Measurements from ENCODE around the gene CARD18. TPM values are rescaled to one million over a fixed set of nuclear protein-coding genes. Genes with fewer than 3 reads are reported as not detected.
A peak's percentile ranks its signal among the peaks of the same experiment; 100 is the strongest.
"Not testable (repeated sequence)": the region's sequence is repeated elsewhere in the genome, so short reads cannot be mapped to it uniquely, and the experiment has no call there.

Gene CARD18
- total RNA-seq, 4 donors from 2014 or later = 1.2 TPM; not detected in 3

DNA sequence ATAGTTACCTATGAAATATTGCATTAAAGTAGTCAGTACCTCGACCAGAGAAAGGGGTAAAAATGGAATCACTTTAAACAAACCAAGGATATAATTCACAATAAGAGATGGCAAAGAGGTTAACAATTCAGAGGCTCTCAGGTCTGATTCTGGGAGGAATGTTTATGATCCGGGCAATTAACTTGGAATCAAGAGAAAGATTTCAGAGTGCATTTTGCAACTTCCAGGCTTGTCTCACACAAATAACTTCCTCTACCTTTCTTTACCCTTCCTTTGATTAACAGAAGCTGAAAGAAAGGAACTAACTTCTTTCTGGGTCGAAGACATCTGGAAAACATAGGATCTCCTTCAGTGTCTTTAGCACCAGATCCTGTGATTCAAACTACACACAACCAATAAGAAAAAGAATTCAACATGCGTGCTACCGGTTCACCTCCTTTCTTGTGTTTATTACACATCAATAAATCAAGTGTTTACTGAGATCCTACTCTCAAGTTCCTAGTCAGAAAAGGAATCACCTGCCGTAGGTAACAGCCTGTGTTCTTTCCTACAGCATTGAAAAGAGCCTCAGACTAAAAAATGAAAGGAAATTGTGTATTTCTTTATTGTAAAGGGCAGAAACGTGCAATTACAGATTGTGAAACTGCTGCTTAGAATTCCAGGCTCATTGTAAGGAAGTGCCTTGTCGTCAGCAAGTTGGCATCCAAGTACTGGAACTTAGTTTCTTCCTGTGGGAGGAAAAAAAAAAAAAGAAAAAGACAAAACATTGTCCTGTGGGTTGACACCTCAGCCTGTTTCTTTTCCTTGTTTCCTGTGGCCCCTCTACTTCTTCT, 29.5 kb downstream of the CARD18 start:
- H3K27me3 ChIP-seq = no peaks in the 10 kb centered on the region
- no peaks in the 10 kb centered on the region for H3K9me3 ChIP-seq
- no peak overlapping the region for H3K4me3 ChIP-seq
- intact Hi-C loops (cut with DNase I) = no loop called here
- 26 to 28% methylated on average over 8 of the region's 8 CpGs for WGBS, 2 donors
- peak overlapping the region in 2 of 4 donors; percentile 7 to 52 for H3K27ac ChIP-seq
- H3K36me3 ChIP-seq = no peaks in the 10 kb centered on the region
- TF ChIP-seq, protein P1, sequence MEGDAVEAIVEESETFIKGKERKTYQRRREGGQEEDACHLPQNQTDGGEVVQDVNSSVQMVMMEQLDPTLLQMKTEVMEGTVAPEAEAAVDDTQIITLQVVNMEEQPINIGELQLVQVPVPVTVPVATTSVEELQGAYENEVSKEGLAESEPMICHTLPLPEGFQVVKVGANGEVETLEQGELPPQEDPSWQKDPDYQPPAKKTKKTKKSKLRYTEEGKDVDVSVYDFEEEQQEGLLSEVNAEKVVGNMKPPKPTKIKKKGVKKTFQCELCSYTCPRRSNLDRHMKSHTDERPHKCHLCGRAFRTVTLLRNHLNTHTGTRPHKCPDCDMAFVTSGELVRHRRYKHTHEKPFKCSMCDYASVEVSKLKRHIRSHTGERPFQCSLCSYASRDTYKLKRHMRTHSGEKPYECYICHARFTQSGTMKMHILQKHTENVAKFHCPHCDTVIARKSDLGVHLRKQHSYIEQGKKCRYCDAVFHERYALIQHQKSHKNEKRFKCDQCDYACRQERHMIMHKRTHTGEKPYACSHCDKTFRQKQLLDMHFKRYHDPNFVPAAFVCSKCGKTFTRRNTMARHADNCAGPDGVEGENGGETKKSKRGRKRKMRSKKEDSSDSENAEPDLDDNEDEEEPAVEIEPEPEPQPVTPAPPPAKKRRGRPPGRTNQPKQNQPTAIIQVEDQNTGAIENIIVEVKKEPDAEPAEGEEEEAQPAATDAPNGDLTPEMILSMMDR (IDR thresholded peaks at IDR 0.05) = no peak
- TF ChIP-seq POLR2A (IDR thresholded peaks at IDR 0.05) = no peak
- no peak for DNase-seq
- H3K4me1 ChIP-seq = peaks cover 0 to 12% (median 0%) of the 10 kb centered on the region in 3 donors

DNA sequence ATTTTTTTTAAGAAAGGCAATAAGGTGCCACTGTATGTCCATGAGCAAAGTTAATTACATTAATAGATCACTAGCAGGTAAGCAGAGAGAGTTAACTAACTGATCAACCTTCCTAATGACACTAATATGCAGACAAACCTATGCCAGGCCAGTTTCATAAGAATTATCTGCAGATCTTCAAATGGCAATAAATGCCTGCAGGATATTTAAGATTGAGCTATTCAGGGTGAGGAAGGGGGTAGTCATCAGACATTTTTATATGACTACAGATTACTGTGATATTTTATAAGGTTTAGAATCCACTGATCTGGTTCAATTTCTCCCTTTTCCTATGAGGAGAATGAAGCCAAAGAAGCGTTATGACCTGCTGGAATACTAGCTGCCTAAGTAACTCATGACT, 30.2 kb downstream of the CARD18 start:
- no peaks in the 10 kb centered on the region for H3K9me3 ChIP-seq
- WGBS, 2 donors = 93 to 94% methylated on average over 1 of the region's 1 CpG
- H3K4me1 ChIP-seq = peaks cover 0 to 12% (median 0%) of the 10 kb centered on the region in 3 donors
- H3K27me3 ChIP-seq = no peaks in the 10 kb centered on the region
- intact Hi-C loops (cut with DNase I) = no loop called here
- H3K36me3 ChIP-seq = no peaks in the 10 kb centered on the region
- no peak overlapping the region for H3K27ac ChIP-seq
- no peak overlapping the region for H3K4me3 ChIP-seq
- no peak for DNase-seq
- TF ChIP-seq POLR2A (IDR thresholded peaks at IDR 0.05) = no peak
- TF ChIP-seq, protein P1 (IDR thresholded peaks at IDR 0.05) = no peak

DNA sequence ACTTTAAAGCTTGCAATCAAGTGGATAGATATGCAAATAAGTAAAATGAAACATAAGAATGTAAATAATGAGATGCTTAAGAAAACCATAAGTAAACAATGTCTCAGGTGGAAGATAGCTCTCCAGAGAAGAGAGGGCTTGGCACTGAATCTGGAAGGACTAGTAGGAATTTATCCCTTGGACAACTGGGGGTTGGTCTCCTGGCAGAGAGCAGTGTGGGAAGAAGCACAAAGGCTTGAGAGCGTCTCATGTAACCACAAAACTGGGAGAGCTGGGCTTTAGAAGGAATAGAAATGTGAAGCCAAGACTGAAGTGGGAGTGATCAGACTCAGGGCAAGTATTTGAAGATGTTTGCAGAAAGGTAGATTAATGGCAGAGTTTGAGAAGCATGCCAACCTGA, 31.3 kb downstream of the CARD18 start:
- no peak for DNase-seq
- intact Hi-C loops (cut with DNase I) = no loop called here
- Histone ChIP-seq H3K36me3 (no peaks in the 10 kb centered on the region), H3K27me3 (no peaks in the 10 kb centered on the region), H3K4me1 (peaks cover 0 to 12% (median 0%) of the 10 kb centered on the region in 3 donors), H3K9me3 (no peaks in the 10 kb centered on the region), H3K27ac (no peak overlapping the region), H3K4me3 (no peak overlapping the region)
- TF ChIP-seq, protein P1 (IDR thresholded peaks at IDR 0.05) = no peak
- no peak for TF ChIP-seq POLR2A (IDR thresholded peaks at IDR 0.05)
- 50 to 70% methylated on average over 1 of the region's 1 CpG for WGBS, 2 donors

DNA sequence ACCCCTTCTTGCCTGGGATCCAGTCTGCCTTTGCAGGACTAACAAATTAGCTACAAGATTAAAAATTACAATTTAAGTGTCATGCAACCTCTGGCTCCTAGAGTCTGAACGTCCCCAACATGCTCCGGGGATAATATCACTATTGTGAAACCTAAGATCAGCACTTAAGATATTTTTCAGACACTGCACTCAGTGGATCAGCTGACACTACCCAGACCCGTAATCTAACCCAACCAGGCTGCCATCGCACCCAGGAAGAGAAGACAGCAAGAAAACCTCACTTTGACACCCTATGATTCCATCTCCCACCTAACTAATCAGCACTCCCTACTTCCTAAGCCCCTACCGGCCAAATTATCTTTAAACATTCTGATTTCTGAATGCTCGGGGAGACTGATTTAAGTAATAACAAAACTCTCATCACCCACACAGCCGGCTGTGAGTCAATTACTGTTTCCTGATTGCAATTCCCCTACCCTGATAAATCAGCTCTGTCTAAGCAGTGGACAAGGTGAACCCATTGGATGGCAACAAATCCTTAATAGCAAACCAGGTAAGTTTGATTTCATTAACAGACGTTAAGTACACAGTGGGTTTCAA, 32.2 kb downstream of the CARD18 start:
- peaks cover 0 to 12% (median 0%) of the 10 kb centered on the region in 3 donors for H3K4me1 ChIP-seq
- WGBS, 2 donors = 76 to 91% methylated on average over 7 to 8 of the region's 8 CpGs
- H3K9me3 ChIP-seq; H3K36me3 ChIP-seq; H3K27ac ChIP-seq; H3K27me3 ChIP-seq; H3K4me3 ChIP-seq; DNase-seq; intact Hi-C loops (cut with DNase I): not testable (repeated sequence)

DNA sequence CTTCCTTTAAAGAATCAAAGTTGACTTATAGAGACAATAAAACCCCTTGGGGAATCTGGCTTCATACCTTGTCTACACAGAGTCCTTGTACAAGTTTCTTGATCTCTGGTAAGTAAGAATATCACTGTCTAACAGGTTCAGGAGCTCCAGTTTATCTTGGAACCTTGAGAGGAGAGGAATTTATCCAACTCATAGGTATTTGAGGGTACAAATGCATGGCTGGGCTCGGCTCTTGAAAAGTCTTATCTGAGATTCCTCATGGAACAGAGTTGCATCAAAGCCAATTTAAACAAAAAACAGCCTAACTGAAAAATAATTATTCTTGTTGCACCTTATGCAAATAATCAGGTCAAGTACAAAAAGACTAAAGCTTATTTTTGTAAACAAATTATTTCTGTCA, 33.4 kb downstream of the CARD18 start:
- intact Hi-C loops (cut with DNase I) = no loop called here
- Histone ChIP-seq H3K27me3 (no peaks in the 10 kb centered on the region), H3K27ac (no peak overlapping the region), H3K9me3 (no peaks in the 10 kb centered on the region), H3K4me1 (peaks cover 0 to 16% (median 0%) of the 10 kb centered on the region in 3 donors), H3K36me3 (no peaks in the 10 kb centered on the region), H3K4me3 (no peak overlapping the region)
- WGBS, 2 donors = 46 to 56% methylated on average over 1 of the region's 1 CpG
- TF ChIP-seq, protein P1 (IDR thresholded peaks at IDR 0.05) = no peak
- TF ChIP-seq POLR2A (IDR thresholded peaks at IDR 0.05) = no peak
- no peak for DNase-seq

All from esophagus squamous epithelium (tissue), 5 donors.